ENCODE measurements around the gene PALM. TPM values are rescaled to one million over a fixed set of nuclear protein-coding genes. Genes with fewer than 3 reads are reported as not detected.

PALM gene
- total RNA-seq, 1 experiment from 2014 or later, result 22.1 TPM

DNA sequence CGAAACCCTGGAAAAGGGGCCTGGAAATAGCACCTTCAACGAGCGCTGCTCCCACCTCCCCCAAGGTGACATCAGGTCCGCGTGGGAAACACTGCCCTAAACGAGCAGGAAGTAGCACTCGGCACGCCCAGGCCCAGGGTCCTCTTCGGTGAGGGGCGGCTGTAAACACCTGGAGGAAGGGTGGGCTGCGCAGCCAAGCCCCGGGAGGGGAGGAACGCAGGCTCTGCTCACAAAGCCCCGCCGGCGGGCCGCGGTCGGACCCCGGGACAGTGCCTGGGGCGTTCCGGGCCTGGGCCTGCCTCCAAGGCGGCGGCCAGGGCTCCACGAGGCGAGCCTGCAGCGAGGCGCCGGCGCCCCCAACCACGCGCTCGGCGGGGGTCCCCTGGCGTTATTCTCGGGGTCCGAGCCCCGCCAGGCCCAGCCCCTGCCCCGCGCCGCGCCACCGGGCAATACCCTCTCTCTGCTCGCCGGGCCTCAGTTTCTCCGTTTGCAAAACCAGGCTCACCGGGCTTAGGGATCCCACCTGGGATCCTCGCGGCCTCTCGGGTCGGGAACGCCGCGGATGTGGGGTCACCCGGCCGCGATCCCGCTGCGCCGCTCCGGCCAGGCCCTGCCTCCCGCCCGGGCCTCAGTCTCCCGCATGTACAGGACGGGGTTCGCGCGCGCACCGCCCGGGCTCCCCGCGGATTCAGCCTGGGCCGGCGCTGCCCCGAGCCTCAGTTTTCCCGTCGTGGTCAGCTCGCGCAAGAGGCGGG, 46.4 kb upstream of the PALM start:
- TF ChIP-seq ESRRA (CRISPR knock-in tag; IDR thresholded peaks at IDR 0.05; ENCODE audit: borderline replicate concordance) (peak; percentile 16; the same call in 1 of the 2 replicates), MLX (CRISPR knock-in tag; IDR thresholded peaks at IDR 0.05) (no peak), ZNF138 (CRISPR knock-in tag; conservative IDR thresholded peaks at IDR 0.05) (no peak), HMGXB4 (CRISPR knock-in tag; IDR thresholded peaks at IDR 0.05) (peak; percentile 60), NFE2L1 (CRISPR knock-in tag; IDR thresholded peaks at IDR 0.05) (0 out of 2 replicates have a peak, but pooled peaks have one; percentile 10), OVOL2 (CRISPR knock-in tag; IDR thresholded peaks at IDR 0.05; ENCODE audit: borderline replicate concordance) (no peak), JUN (CRISPR knock-in tag; IDR thresholded peaks at IDR 0.05) (peak; percentile 39; the same call in 1 of the 2 replicates), CDX4 (CRISPR knock-in tag; IDR thresholded peaks at IDR 0.05; ENCODE audit: borderline replicate concordance) (no peak), RELA (CRISPR knock-in tag; IDR thresholded peaks at IDR 0.05; ENCODE audit: borderline replicate concordance) (no peak), NFYB (CRISPR knock-in tag; conservative IDR thresholded peaks at IDR 0.05; ENCODE audit: low read depth) (no peak), ZNF232 (CRISPR knock-in tag; IDR thresholded peaks at IDR 0.05) (no peak), TCF7 (CRISPR knock-in tag; IDR thresholded peaks at IDR 0.05; ENCODE audit: low read depth) (no peak), E2F4 (CRISPR knock-in tag; IDR thresholded peaks at IDR 0.05; ENCODE audit: borderline replicate concordance, low read depth) (0 out of 2 replicates have a peak, but pooled peaks have one; percentile 38), TEAD4 (CRISPR knock-in tag; IDR thresholded peaks at IDR 0.05) (no peak), ZNF317 (CRISPR knock-in tag; IDR thresholded peaks at IDR 0.05; ENCODE audit: borderline replicate concordance, low read depth) (no peak), HMGA2 (CRISPR knock-in tag; IDR thresholded peaks at IDR 0.05) (no peak), FOXK1 (CRISPR knock-in tag; IDR thresholded peaks at IDR 0.05) (peak; percentile 58; the same call in 1 of the 2 replicates)
- TF ChIP-seq, protein P1, sequence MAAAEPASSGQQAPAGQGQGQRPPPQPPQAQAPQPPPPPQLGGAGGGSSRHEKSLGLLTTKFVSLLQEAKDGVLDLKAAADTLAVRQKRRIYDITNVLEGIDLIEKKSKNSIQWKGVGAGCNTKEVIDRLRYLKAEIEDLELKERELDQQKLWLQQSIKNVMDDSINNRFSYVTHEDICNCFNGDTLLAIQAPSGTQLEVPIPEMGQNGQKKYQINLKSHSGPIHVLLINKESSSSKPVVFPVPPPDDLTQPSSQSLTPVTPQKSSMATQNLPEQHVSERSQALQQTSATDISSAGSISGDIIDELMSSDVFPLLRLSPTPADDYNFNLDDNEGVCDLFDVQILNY (CRISPR knock-in tag; IDR thresholded peaks at IDR 0.05), result peak; percentile 34; the same call in 1 of the 2 replicates
- TF ChIP-seq, protein P2, sequence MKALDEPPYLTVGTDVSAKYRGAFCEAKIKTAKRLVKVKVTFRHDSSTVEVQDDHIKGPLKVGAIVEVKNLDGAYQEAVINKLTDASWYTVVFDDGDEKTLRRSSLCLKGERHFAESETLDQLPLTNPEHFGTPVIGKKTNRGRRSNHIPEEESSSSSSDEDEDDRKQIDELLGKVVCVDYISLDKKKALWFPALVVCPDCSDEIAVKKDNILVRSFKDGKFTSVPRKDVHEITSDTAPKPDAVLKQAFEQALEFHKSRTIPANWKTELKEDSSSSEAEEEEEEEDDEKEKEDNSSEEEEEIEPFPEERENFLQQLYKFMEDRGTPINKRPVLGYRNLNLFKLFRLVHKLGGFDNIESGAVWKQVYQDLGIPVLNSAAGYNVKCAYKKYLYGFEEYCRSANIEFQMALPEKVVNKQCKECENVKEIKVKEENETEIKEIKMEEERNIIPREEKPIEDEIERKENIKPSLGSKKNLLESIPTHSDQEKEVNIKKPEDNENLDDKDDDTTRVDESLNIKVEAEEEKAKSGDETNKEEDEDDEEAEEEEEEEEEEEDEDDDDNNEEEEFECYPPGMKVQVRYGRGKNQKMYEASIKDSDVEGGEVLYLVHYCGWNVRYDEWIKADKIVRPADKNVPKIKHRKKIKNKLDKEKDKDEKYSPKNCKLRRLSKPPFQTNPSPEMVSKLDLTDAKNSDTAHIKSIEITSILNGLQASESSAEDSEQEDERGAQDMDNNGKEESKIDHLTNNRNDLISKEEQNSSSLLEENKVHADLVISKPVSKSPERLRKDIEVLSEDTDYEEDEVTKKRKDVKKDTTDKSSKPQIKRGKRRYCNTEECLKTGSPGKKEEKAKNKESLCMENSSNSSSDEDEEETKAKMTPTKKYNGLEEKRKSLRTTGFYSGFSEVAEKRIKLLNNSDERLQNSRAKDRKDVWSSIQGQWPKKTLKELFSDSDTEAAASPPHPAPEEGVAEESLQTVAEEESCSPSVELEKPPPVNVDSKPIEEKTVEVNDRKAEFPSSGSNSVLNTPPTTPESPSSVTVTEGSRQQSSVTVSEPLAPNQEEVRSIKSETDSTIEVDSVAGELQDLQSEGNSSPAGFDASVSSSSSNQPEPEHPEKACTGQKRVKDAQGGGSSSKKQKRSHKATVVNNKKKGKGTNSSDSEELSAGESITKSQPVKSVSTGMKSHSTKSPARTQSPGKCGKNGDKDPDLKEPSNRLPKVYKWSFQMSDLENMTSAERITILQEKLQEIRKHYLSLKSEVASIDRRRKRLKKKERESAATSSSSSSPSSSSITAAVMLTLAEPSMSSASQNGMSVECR (CRISPR knock-in tag; IDR thresholded peaks at IDR 0.05; ENCODE audit: borderline replicate concordance), result 0 out of 2 replicates have a peak, but pooled peaks have one; percentile 49
- TF ChIP-seq, protein P3, sequence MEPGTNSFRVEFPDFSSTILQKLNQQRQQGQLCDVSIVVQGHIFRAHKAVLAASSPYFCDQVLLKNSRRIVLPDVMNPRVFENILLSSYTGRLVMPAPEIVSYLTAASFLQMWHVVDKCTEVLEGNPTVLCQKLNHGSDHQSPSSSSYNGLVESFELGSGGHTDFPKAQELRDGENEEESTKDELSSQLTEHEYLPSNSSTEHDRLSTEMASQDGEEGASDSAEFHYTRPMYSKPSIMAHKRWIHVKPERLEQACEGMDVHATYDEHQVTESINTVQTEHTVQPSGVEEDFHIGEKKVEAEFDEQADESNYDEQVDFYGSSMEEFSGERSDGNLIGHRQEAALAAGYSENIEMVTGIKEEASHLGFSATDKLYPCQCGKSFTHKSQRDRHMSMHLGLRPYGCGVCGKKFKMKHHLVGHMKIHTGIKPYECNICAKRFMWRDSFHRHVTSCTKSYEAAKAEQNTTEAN (CRISPR knock-in tag; IDR thresholded peaks at IDR 0.05), result peak; percentile 68; the same call in 1 of the 2 replicates
- H3K27me3 Mint-ChIP-seq (ENCODE audit: low read depth), result peaks cover 21% of the 10 kb centered on the region
- no peaks in the 10 kb centered on the region for H3K9me3 Mint-ChIP-seq
- H3K4me3 Mint-ChIP-seq, result peak overlapping the region; percentile 82
- peak overlapping the region; percentile 86 for H3K27ac Mint-ChIP-seq
- ChIA-PET POLR2A (interaction anchor here (1.3 kb wide), 1 partner anchor 78 kb away, joined by 3 read pairs; no protein-coding TSS in a partner anchor), CTCF (interaction anchor here (0.8 to 1.8 kb wide), 10 partner anchors 15 to 79 kb away, joined by 3 to 26 read pairs (median 5); no protein-coding TSS in a partner anchor)
- DNase-seq (ENCODE audit: low spot score), result peak; percentile 46
- H3K36me3 Mint-ChIP-seq, result no peaks in the 10 kb centered on the region
- no peak for ATAC-seq
- H3K4me1 Mint-ChIP-seq, result peaks cover 20% of the 10 kb centered on the region

Measured in WTC11 (cell line).